ENCODE results near the gene SLC44A5.

The SLC44A5 gene

GRCh38 chr1:75528001-75528400, 82.9 kb downstream of the SLC44A5 start:
- Histone ChIP-seq H3K79me1 (ENCODE audit: low read length) (no peaks in the 10 kb centered on the region), H2BK12ac (ENCODE audit: low read length) (no peak overlapping the region), H3K23ac (ENCODE audit: low read length) (no peak overlapping the region), H3K9ac (ENCODE audit: low read length) (no peak overlapping the region), H3K27ac (ENCODE audit: low read depth, low read length) (no peak overlapping the region), H3K4me1 (ENCODE audit: control insufficient read depth in 1 of 2, insufficient read depth in 2 of 2, low read length in 2 of 2) (no peaks in the 10 kb centered on the region), H3K4me3 (ENCODE audit: low read depth, low read length) (no peak overlapping the region), H4K8ac (ENCODE audit: low read depth, low read length) (no peak overlapping the region), H2AK5ac (ENCODE audit: low read length) (no peak overlapping the region), H3K14ac (ENCODE audit: low read length) (no peak overlapping the region), H3K36me3 (ENCODE audit: control insufficient read depth in 1 of 2, insufficient read depth in 2 of 2, low read length in 2 of 2) (no peaks in the 10 kb centered on the region), H3K4me2 (ENCODE audit: low read length) (no peak overlapping the region), H3K18ac (ENCODE audit: low read length) (no peak overlapping the region), H4K91ac (ENCODE audit: low read depth, low read length) (no peak overlapping the region), H3K79me2 (ENCODE audit: control insufficient read depth, insufficient read depth, low read length, poor library complexity) (no peaks in the 10 kb centered on the region), H4K12ac (ENCODE audit: low read depth, low read length) (no peak overlapping the region), H3K4ac (ENCODE audit: low read depth, low read length) (no peak overlapping the region), H2BK120ac (ENCODE audit: insufficient read depth, low read length, poor library complexity) (no peak overlapping the region), H3K27me3 (ENCODE audit: insufficient read depth, low read length) (no peaks in the 10 kb centered on the region), H2BK5ac (ENCODE audit: low read depth, low read length, poor library complexity) (no peak overlapping the region), H3K9me3 (ENCODE audit: insufficient read depth, low read depth, low read length) (no peaks in the 10 kb centered on the region), H2AFZ (ENCODE audit: insufficient read depth, low read length, poor library complexity) (no peak overlapping the region)
- no peak for DNase-seq

GRCh38 chr1:75522389-75522788, 88.5 kb downstream of the SLC44A5 start:
- no peaks in the 10 kb centered on the region for H3K4me1 ChIP-seq (ENCODE audit: control insufficient read depth in 1 of 2, insufficient read depth in 2 of 2, low read length in 2 of 2)
- WGBS (ENCODE audit: extremely low coverage, insufficient coverage, insufficient read length) = no CpG with 5 or more reads among the region's 3 CpGs
- no peak overlapping the region for H4K12ac ChIP-seq (ENCODE audit: low read depth, low read length)
- no peak overlapping the region for H3K4me2 ChIP-seq (ENCODE audit: low read length)
- H2AK5ac ChIP-seq (ENCODE audit: low read length) = no peak overlapping the region
- no peak overlapping the region for H3K14ac ChIP-seq (ENCODE audit: low read length)
- no peaks in the 10 kb centered on the region for H3K79me1 ChIP-seq (ENCODE audit: low read length)
- no peak overlapping the region for H3K18ac ChIP-seq (ENCODE audit: low read length)
- H2AFZ ChIP-seq (ENCODE audit: insufficient read depth, low read length, poor library complexity) = no peak overlapping the region
- no peak overlapping the region for H3K27ac ChIP-seq (ENCODE audit: low read depth, low read length)
- no peak overlapping the region for H2BK120ac ChIP-seq (ENCODE audit: insufficient read depth, low read length, poor library complexity)
- DNase-seq = peak; percentile 66 to 76
- no peak overlapping the region for H2BK12ac ChIP-seq (ENCODE audit: low read length)
- H3K9ac ChIP-seq (ENCODE audit: low read length) = no peak overlapping the region
- H3K4me3 ChIP-seq (ENCODE audit: low read depth, low read length) = no peak overlapping the region
- no peaks in the 10 kb centered on the region for H3K9me3 ChIP-seq (ENCODE audit: insufficient read depth, low read depth, low read length)
- no peak overlapping the region for H2BK5ac ChIP-seq (ENCODE audit: low read depth, low read length, poor library complexity)
- no peaks in the 10 kb centered on the region for H3K27me3 ChIP-seq (ENCODE audit: insufficient read depth, low read length)
- no peak overlapping the region for H4K91ac ChIP-seq (ENCODE audit: low read depth, low read length)
- no peaks in the 10 kb centered on the region for H3K36me3 ChIP-seq (ENCODE audit: control insufficient read depth in 1 of 2, insufficient read depth in 2 of 2, low read length in 2 of 2)
- no peak overlapping the region for H3K4ac ChIP-seq (ENCODE audit: low read depth, low read length)
- no peak overlapping the region for H3K23ac ChIP-seq (ENCODE audit: low read length)
- H4K8ac ChIP-seq (ENCODE audit: low read depth, low read length) = no peak overlapping the region
- H3K79me2 ChIP-seq (ENCODE audit: control insufficient read depth, insufficient read depth, low read length, poor library complexity) = no peaks in the 10 kb centered on the region

- Histone ChIP-seq H3K4me1 (ENCODE audit: control insufficient read depth in 1 of 2, insufficient read depth in 2 of 2, low read length in 2 of 2) (no peaks in the 10 kb centered on the region), H3K14ac (ENCODE audit: low read length) (no peak overlapping the region), H2BK120ac (ENCODE audit: insufficient read depth, low read length, poor library complexity) (no peak overlapping the region), H3K4me3 (ENCODE audit: low read depth, low read length) (no peak overlapping the region), H2BK5ac (ENCODE audit: low read depth, low read length, poor library complexity) (no peak overlapping the region), H2BK12ac (ENCODE audit: low read length) (no peak overlapping the region), H4K91ac (ENCODE audit: low read depth, low read length) (no peak overlapping the region), H3K4ac (ENCODE audit: low read depth, low read length) (no peak overlapping the region), H3K79me2 (ENCODE audit: control insufficient read depth, insufficient read depth, low read length, poor library complexity) (no peaks in the 10 kb centered on the region), H4K12ac (ENCODE audit: low read depth, low read length) (no peak overlapping the region), H3K9ac (ENCODE audit: low read length) (no peak overlapping the region), H2AFZ (ENCODE audit: insufficient read depth, low read length, poor library complexity) (no peak overlapping the region), H3K36me3 (ENCODE audit: control insufficient read depth in 1 of 2, insufficient read depth in 2 of 2, low read length in 2 of 2) (no peaks in the 10 kb centered on the region), H3K27me3 (ENCODE audit: insufficient read depth, low read length) (no peaks in the 10 kb centered on the region), H2AK5ac (ENCODE audit: low read length) (no peak overlapping the region), H3K18ac (ENCODE audit: low read length) (no peak overlapping the region), H3K4me2 (ENCODE audit: low read length) (no peak overlapping the region), H3K9me3 (ENCODE audit: insufficient read depth, low read depth, low read length) (no peaks in the 10 kb centered on the region), H3K23ac (ENCODE audit: low read length) (no peak overlapping the region), H3K27ac (ENCODE audit: low read depth, low read length) (no peak overlapping the region), H3K79me1 (ENCODE audit: low read length) (no peaks in the 10 kb centered on the region), H4K8ac (ENCODE audit: low read depth, low read length) (no peak overlapping the region)
- WGBS (ENCODE audit: extremely low coverage, insufficient coverage, insufficient read length) = no CpG with 5 or more reads among the region's 3 CpGs
- DNase-seq = no peak
Observed at GRCh38 chr1:75521658-75522057, 89.3 kb downstream of the SLC44A5 start.

- Histone ChIP-seq H3K79me1 (ENCODE audit: low read length) (no peaks in the 10 kb centered on the region), H3K4me1 (ENCODE audit: control insufficient read depth in 1 of 2, insufficient read depth in 2 of 2, low read length in 2 of 2) (no peaks in the 10 kb centered on the region), H3K4me2 (ENCODE audit: low read length) (no peak overlapping the region), H3K4me3 (ENCODE audit: low read depth, low read length) (no peak overlapping the region), H3K36me3 (ENCODE audit: control insufficient read depth in 1 of 2, insufficient read depth in 2 of 2, low read length in 2 of 2) (no peaks in the 10 kb centered on the region), H3K18ac (ENCODE audit: low read length) (no peak overlapping the region), H4K91ac (ENCODE audit: low read depth, low read length) (no peak overlapping the region), H3K14ac (ENCODE audit: low read length) (no peak overlapping the region), H3K4ac (ENCODE audit: low read depth, low read length) (no peak overlapping the region), H2BK12ac (ENCODE audit: low read length) (no peak overlapping the region), H2BK120ac (ENCODE audit: insufficient read depth, low read length, poor library complexity) (no peak overlapping the region), H2AFZ (ENCODE audit: insufficient read depth, low read length, poor library complexity) (no peak overlapping the region), H3K9me3 (ENCODE audit: insufficient read depth, low read depth, low read length) (no peaks in the 10 kb centered on the region), H4K12ac (ENCODE audit: low read depth, low read length) (no peak overlapping the region), H2BK5ac (ENCODE audit: low read depth, low read length, poor library complexity) (no peak overlapping the region), H3K79me2 (ENCODE audit: control insufficient read depth, insufficient read depth, low read length, poor library complexity) (no peaks in the 10 kb centered on the region), H3K27ac (ENCODE audit: low read depth, low read length) (no peak overlapping the region), H3K27me3 (ENCODE audit: insufficient read depth, low read length) (no peaks in the 10 kb centered on the region), H3K9ac (ENCODE audit: low read length) (no peak overlapping the region), H2AK5ac (ENCODE audit: low read length) (no peak overlapping the region), H3K23ac (ENCODE audit: low read length) (no peak overlapping the region), H4K8ac (ENCODE audit: low read depth, low read length) (no peak overlapping the region)
- no CpG with 5 or more reads among the region's 4 CpGs for WGBS (ENCODE audit: extremely low coverage, insufficient coverage, insufficient read length)
- DNase-seq = no peak
Observed at GRCh38 chr1:75520862-75521475, 89.9 kb downstream of the SLC44A5 start.

Data from trophoblast cell (in vitro differentiated cells and primary cell).